ENCODE data around the gene NELFCD. TPM values are rescaled to one million over a fixed set of nuclear protein-coding genes. Genes with fewer than 3 reads are reported as not detected.
"Not testable (repeated sequence)": the region's sequence is repeated elsewhere in the genome, so short reads cannot be mapped to it uniquely, and the experiment has no call there.

NELFCD gene
- total RNA-seq, 1 donor from 2014 or later, result 50.7 TPM

- ATAC-seq, result no peak
- intact Hi-C loops (cut with DNase I), result no loop called here
- no peak for DNase-seq (ENCODE audit: low spot score)
These were observed 24.6 kb downstream of the NELFCD start for GRCh38 chr20:59005523-59006166.

- DNase-seq (ENCODE audit: low spot score) (no peak), ATAC-seq (no peak)
- intact Hi-C loops (cut with DNase I), result no loop called here
These were observed 25.3 kb downstream of the NELFCD start for GRCh38 chr20:59006167-59006863.

GRCh38 chr20:59006864-59007664, 26.0 kb downstream of the NELFCD start, which contains the start of gene CTSZ:
Gene CTSZ (minus strand): TSS chr20:59007254. CDS start chr20:59007128, 126 bp downstream.
- intact Hi-C loops (cut with DNase I), result no loop called here
- ATAC-seq (peak; percentile 67), DNase-seq (ENCODE audit: low spot score) (peak; percentile 73)

GRCh38 chr20:59007665-59008511, 26.8 kb downstream of the NELFCD start:
- intact Hi-C loops (cut with DNase I), result no loop called here
- ATAC-seq, result peak; percentile 11
- peak; percentile 74 for DNase-seq (ENCODE audit: low spot score)

GRCh38 chr20:59008715-59009336, 27.8 kb downstream of the NELFCD start:
- intact Hi-C loops (cut with DNase I), result no loop called here
- ATAC-seq (no peak), DNase-seq (ENCODE audit: low spot score) (no peak)

- ATAC-seq (no peak), DNase-seq (ENCODE audit: low spot score) (peak; percentile 45)
- intact Hi-C loops (cut with DNase I), result no loop called here
These were observed 29.4 kb downstream of the NELFCD start for GRCh38 chr20:59010321-59010994.

- peak; percentile 30 for ATAC-seq
- DNase-seq (ENCODE audit: low spot score), result peak; percentile 53
- intact Hi-C loops (cut with DNase I), result no loop called here
These were observed 30.2 kb downstream of the NELFCD start for GRCh38 chr20:59010995-59011873.

- intact Hi-C loops (cut with DNase I); DNase-seq (ENCODE audit: low spot score); ATAC-seq: not testable (repeated sequence)
These were observed 30.8 kb downstream of the NELFCD start for GRCh38 chr20:59011874-59012157.

- ATAC-seq (no peak), DNase-seq (ENCODE audit: low spot score) (peak; percentile 18)
- intact Hi-C loops (cut with DNase I), result no loop called here
These were observed 32.2 kb downstream of the NELFCD start for GRCh38 chr20:59013031-59013951.

GRCh38 chr20:59013959-59014608, 33.0 kb downstream of the NELFCD start:
- intact Hi-C loops (cut with DNase I), result no loop called here
- no peak for DNase-seq (ENCODE audit: low spot score)

GRCh38 chr20:59014680-59015389, 33.8 kb downstream of the NELFCD start:
- intact Hi-C loops (cut with DNase I), result no loop called here
- DNase-seq (ENCODE audit: low spot score) (no peak), ATAC-seq (no peak)

More at GRCh38 chr20:59013959-59014608, 33.0 kb downstream of the NELFCD start:
- ATAC-seq, result no peak

- no peak for ATAC-seq
- intact Hi-C loops (cut with DNase I), result no loop called here
- DNase-seq (ENCODE audit: low spot score), result no peak
These were observed 34.4 kb downstream of the NELFCD start for GRCh38 chr20:59015411-59015810.

- DNase-seq (ENCODE audit: low spot score) (no peak), ATAC-seq (no peak)
These were observed 35.0 kb downstream of the NELFCD start for GRCh38 chr20:59015812-59016711.

More at GRCh38 chr20:59015812-59016711, 35.0 kb downstream of the NELFCD start:
- intact Hi-C loops (cut with DNase I), result no loop called here
